Thyroid gland (tissue), 4 donors: ENCODE measurements around the gene RIT2. TPM values are rescaled to one million over a fixed set of nuclear protein-coding genes. Genes with fewer than 3 reads are reported as not detected.

ENCODE experiments used
- DNase-seq, 2 donors: peaks; one replicate each; pipeline ENCODE4 v3.0.0-alpha.2; 2019
- H3K27ac ChIP-seq, 3 donors: fragments of 200-600 bp; sonication (generic); 1 replicate in 2 of 3; 2 replicates in 1 of 3; pipeline ENCODE4 v1.5.1; 2016 to 2019; ENCODE audit warnings: mild to moderate bottlenecking in 1 of 3, moderate library complexity in 1 of 3
- H3K27me3 ChIP-seq: fragments of 200-600 bp; sonication (generic); one replicate; pipeline ENCODE4 v1.5.1; 2019
- H3K36me3 ChIP-seq, 2 donors: fragments of 200-600 bp; sonication (generic); one replicate each; pipeline ENCODE4 v1.5.1; 2016 to 2019
- H3K4me1 ChIP-seq, 2 donors: fragments of 200-600 bp; sonication (generic); one replicate each; pipeline ENCODE4 v1.5.1; 2017 to 2019
- H3K4me3 ChIP-seq, 3 donors: fragments of 200-600 bp; sonication (generic); replicated peaks in 1 of 3; 1 replicate in 2 of 3; 2 replicates in 1 of 3; pipeline ENCODE4 v1.5.1; 2016; ENCODE audit warnings: mild to moderate bottlenecking in 1 of 3
- H3K9me3 ChIP-seq: fragments of 200-600 bp; sonication (generic); one replicate; pipeline ENCODE4 v1.5.1; 2017
- CTCF ChIP-seq, 6 experiments: fragments of 200-600 bp in 3 of 6; fragments of 450-650 bp in 3 of 6; sonication (generic) in 3 of 6; IDR thresholded peaks; one replicate each; pipeline ENCODE4 v1.5.1; 2016 to 2019; ENCODE audit warnings: antibody characterized with exemption in 6 of 6, mild to moderate bottlenecking in 2 of 6, inconsistent platforms in 1 of 6, moderate library complexity in 1 of 6
- POLR2A ChIP-seq, 2 donors: fragments of 450-650 bp; IDR thresholded peaks; one replicate each; pipeline ENCODE4 v1.6.1; 2017; ENCODE audit warnings: antibody characterized with exemption in 2 of 2, mild to moderate bottlenecking in 2 of 2, moderate library complexity in 1 of 2
- WGBS, 2 donors: methylation state at CpG; one replicate each; pipeline ENCODE4 v1.1.5; 2017; 5-methylcytosine and 5-hydroxymethylcytosine counted together
- intact Hi-C: fragments of 100-400 bp; cut with DNase I; formaldehyde crosslinking; loops from one replicate; pipeline ENCODE4 v1.15.1; 2023
- total RNA-seq, 4 donors: library from RNA; depleted of rRNA; stranded (reverse); fragments of >200 nt; gene quantifications; one replicate each; pipeline ENCODE4 v1.2.3, GENCODE V29; 2016

Gene RIT2
- total RNA-seq, 4 donors from 2014 or later = not detected

GRCh38 chr18:43116699-43117294, 1.3 kb upstream of the RIT2 start:
- no peak for DNase-seq
- intact Hi-C loops = no loop called here
- no peak overlapping the region for H3K4me3 ChIP-seq
- H3K36me3 ChIP-seq = no peaks in the 10 kb centered on the region
- no peak overlapping the region for H3K27ac ChIP-seq
- 77 to 84% methylated on average over 2 of the region's 2 CpGs for WGBS, 2 donors
- TF ChIP-seq POLR2A (IDR thresholded peaks at IDR 0.05) (no peak), CTCF (IDR thresholded peaks at IDR 0.05) (no peak)
- no peaks in the 10 kb centered on the region for H3K4me1 ChIP-seq
- H3K9me3 ChIP-seq = no peaks in the 10 kb centered on the region
- no peaks in the 10 kb centered on the region for H3K27me3 ChIP-seq

- TF ChIP-seq CTCF (IDR thresholded peaks at IDR 0.05) (no peak), POLR2A (IDR thresholded peaks at IDR 0.05) (no peak)
- no peak overlapping the region for H3K4me3 ChIP-seq
- H3K4me1 ChIP-seq = no peaks in the 10 kb centered on the region
- no peaks in the 10 kb centered on the region for H3K9me3 ChIP-seq
- intact Hi-C loops = no loop called here
- no peaks in the 10 kb centered on the region for H3K27me3 ChIP-seq
- no peak for DNase-seq
- H3K27ac ChIP-seq = no peak overlapping the region
- no peaks in the 10 kb centered on the region for H3K36me3 ChIP-seq
- WGBS, 2 donors = 77 to 87% methylated on average over 2 of the region's 2 CpGs
Measured at GRCh38 chr18:43113220-43113895, 2.1 kb downstream of the RIT2 start.

GRCh38 chr18:43108882-43109281, 6.6 kb downstream of the RIT2 start:
- DNase-seq = no peak
- H3K4me3 ChIP-seq = no peak overlapping the region
- intact Hi-C loops = no loop called here
- H3K27ac ChIP-seq = no peak overlapping the region
- H3K9me3 ChIP-seq = no peaks in the 10 kb centered on the region
- WGBS, 2 donors = 44 to 48% methylated on average over 4 of the region's 4 CpGs
- no peaks in the 10 kb centered on the region for H3K36me3 ChIP-seq
- TF ChIP-seq CTCF (IDR thresholded peaks at IDR 0.05) (no peak), POLR2A (IDR thresholded peaks at IDR 0.05) (no peak)
- H3K4me1 ChIP-seq = no peaks in the 10 kb centered on the region
- H3K27me3 ChIP-seq = no peaks in the 10 kb centered on the region

- no peak overlapping the region for H3K4me3 ChIP-seq
- no peaks in the 10 kb centered on the region for H3K27me3 ChIP-seq
- H3K4me1 ChIP-seq = no peaks in the 10 kb centered on the region
- no peaks in the 10 kb centered on the region for H3K36me3 ChIP-seq
- no peak overlapping the region for H3K27ac ChIP-seq
- no peaks in the 10 kb centered on the region for H3K9me3 ChIP-seq
- 83 to 84% methylated on average over 4 of the region's 4 CpGs for WGBS, 2 donors
- intact Hi-C loops = no loop called here
- TF ChIP-seq CTCF (IDR thresholded peaks at IDR 0.05) = no peak
- no peak for TF ChIP-seq POLR2A (IDR thresholded peaks at IDR 0.05)
- no peak for DNase-seq
Measured at GRCh38 chr18:43108469-43108868, 7.0 kb downstream of the RIT2 start.

GRCh38 chr18:43093646-43094045, 21.8 kb downstream of the RIT2 start:
- Histone ChIP-seq H3K27me3 (no peaks in the 10 kb centered on the region), H3K4me1 (no peaks in the 10 kb centered on the region), H3K27ac (no peak overlapping the region), H3K36me3 (no peaks in the 10 kb centered on the region), H3K4me3 (no peak overlapping the region), H3K9me3 (no peaks in the 10 kb centered on the region)
- intact Hi-C loops = no loop called here
- WGBS, 2 donors = 87 to 91% methylated on average over 2 of the region's 2 CpGs
- TF ChIP-seq POLR2A (IDR thresholded peaks at IDR 0.05) (no peak), CTCF (IDR thresholded peaks at IDR 0.05) (no peak)
- DNase-seq = no peak
